Measurements from ENCODE around the gene ACVR1B. TPM values are rescaled to one million over a fixed set of nuclear protein-coding genes. Genes with fewer than 3 reads are reported as not detected.

ACVR1B gene
- total and polyA plus RNA-seq, 2 of the 8 experiments (the other 6 are each of a cell fraction or from before 2014, with no cell fraction given) = 16.0 to 19.2 TPM

GRCh38 chr12:51910691-51911090, 40.8 kb upstream of the ACVR1B start:
- no peak overlapping the region for H3K9ac ChIP-seq (replicated peaks in 1 of 4; ENCODE audit: extremely low read depth in 1 of 4, low read depth in 3 of 4, low read length in 3 of 4)

More at GRCh38 chr12:51910691-51911090, 40.8 kb upstream of the ACVR1B start:
- Histone ChIP-seq H3K36me3 (ENCODE audit: control insufficient read depth in 2 of 4, insufficient read depth in 4 of 4, low read length in 3 of 4) (peaks cover 0 to 3% (median 0%) of the 10 kb centered on the region in 4 experiments; a peak in 1 of 8 replicates), H3K4me3 (ENCODE audit: extremely low read depth in 1 of 4, insufficient read depth in 2 of 4, low read depth in 3 of 4, low read length in 4 of 4) (no peak overlapping the region), H3K4me1 (replicated peaks in 1 of 4; ENCODE audit: control insufficient read depth in 3 of 4, insufficient read depth in 4 of 4, low read length in 3 of 4) (peaks cover 0 to 7% (median 1%) of the 10 kb centered on the region in 4 experiments; a peak in 4 of 7 replicates), H3K14ac (ENCODE audit: insufficient read length) (no peak overlapping the region), H3K79me2 (ENCODE audit: control insufficient read depth in 1 of 2, insufficient read depth in 2 of 2, low read length in 2 of 2) (no peaks in the 10 kb centered on the region), H3K79me1 (ENCODE audit: low read depth, low read length) (no peaks in the 10 kb centered on the region), H2BK20ac (ENCODE audit: low read length) (no peak overlapping the region), H3K56ac (replicated peaks; ENCODE audit: insufficient read length, low read depth, low read length) (no peak overlapping the region), H3K27ac (ENCODE audit: low read depth, low read length) (no peak overlapping the region), H4K20me1 (replicated peaks in 1 of 2; ENCODE audit: control insufficient read depth in 1 of 2, insufficient read depth in 2 of 2, low read length in 2 of 2) (no peaks in the 10 kb centered on the region), H4K8ac (ENCODE audit: extremely low read depth, insufficient read depth, low read length) (no peak overlapping the region), H3K23ac (ENCODE audit: insufficient read length) (no peak overlapping the region), H3K9me3 (ENCODE audit: insufficient read depth in 2 of 2, low read depth in 1 of 2, low read length in 1 of 2) (no peaks in the 10 kb centered on the region), H2BK12ac (ENCODE audit: low read depth, low read length) (0 out of 2 replicates have a peak overlapping the region, but pooled peaks have one; percentile 39), H4K5ac (ENCODE audit: insufficient read length, low read depth, low read length) (no peak overlapping the region), H3K4ac (replicated peaks; ENCODE audit: insufficient read length, low read depth, low read length) (no peak overlapping the region), H3K4me2 (ENCODE audit: insufficient read depth in 1 of 2, low read depth in 2 of 2, low read length in 2 of 2) (no peak overlapping the region), H2BK5ac (ENCODE audit: low read depth, low read length) (no peak overlapping the region), H2AFZ (ENCODE audit: low read length) (no peak overlapping the region), H2BK15ac (ENCODE audit: low read length) (no peak overlapping the region), H3K27me3 (replicated peaks in 1 of 4; ENCODE audit: control insufficient read depth in 3 of 4, extremely low read depth in 1 of 4, insufficient read depth in 3 of 4, low read length in 3 of 4) (peaks cover 4 to 28% (median 20%) of the 10 kb centered on the region in 4 experiments), H2BK120ac (replicated peaks; ENCODE audit: low read depth, low read length) (no peak overlapping the region), H2AK5ac (ENCODE audit: low read depth, low read length) (no peak overlapping the region), H3K23me2 (ENCODE audit: low read depth, low read length) (peaks cover 6% of the 10 kb centered on the region), H4K91ac (replicated peaks; ENCODE audit: insufficient read length, low read length) (no peak overlapping the region), H3K18ac (ENCODE audit: extremely low read depth, low read length) (no peak overlapping the region)
- WGBS, 2 experiments (ENCODE audit: extremely low coverage in 1 of 2, insufficient coverage in 1 of 2, insufficient read length in 1 of 2, insufficient replicate concordance in 2 of 2, low coverage in 1 of 2, low lambda C conversion rate in 2 of 2, missing lambda C conversion rate in 1 of 2) = 84% methylated on average over 3 of the region's 3 CpGs; no CpG with 5 or more reads in 1 of the 2 experiments
- DNase-seq (ENCODE audit: low read depth in 1 of 2, low spot score in 2 of 2) (no peak), FAIRE-seq (no peak)
- TF ChIP-seq TCF12 (IDR thresholded peaks at IDR 0.05; ENCODE audit: low read depth, low read length) = no peak
- no peak for TF ChIP-seq CHD2 (IDR thresholded peaks at IDR 0.05; ENCODE audit: low read length)
- no peak for TF ChIP-seq BRCA1 (IDR thresholded peaks at IDR 0.05; ENCODE audit: low read depth, low read length)
- no peak for TF ChIP-seq GABPA (IDR thresholded peaks at IDR 0.05; ENCODE audit: borderline replicate concordance, insufficient read depth, low read length)
- no peak for TF ChIP-seq TAF1 (IDR thresholded peaks at IDR 0.05; ENCODE audit: low read depth, low read length)
- no peak for TF ChIP-seq POU5F1 (IDR thresholded peaks at IDR 0.05; ENCODE audit: low read depth, low read length)
- no peak for TF ChIP-seq SP2 (IDR thresholded peaks at IDR 0.05; ENCODE audit: low read length)
- TF ChIP-seq KDM4A (IDR thresholded peaks at IDR 0.05; ENCODE audit: low read depth, low read length, severe bottlenecking) = no peak
- no peak for TF ChIP-seq TBP (IDR thresholded peaks at IDR 0.05; ENCODE audit: low read depth, low read length)
- no peak for TF ChIP-seq RAD21 (IDR thresholded peaks at IDR 0.05 in 1 of 2, conservative IDR thresholded peaks at IDR 0.05 in 1 of 2; ENCODE audit: low read depth in 2 of 2, low read length in 2 of 2)
- no peak for TF ChIP-seq PHF8 (conservative IDR thresholded peaks at IDR 0.05; ENCODE audit: low read depth, low read length)
- ChIA-PET CTCF (ENCODE audit: partially characterized antibody) (interaction anchor here (1.2 to 12.7 kb wide), 5 partner anchors 10 to 61 kb away, joined by 3 to 234 read pairs (median 39); no protein-coding TSS in a partner anchor), POLR2A (ENCODE audit: partially characterized antibody) (interaction anchor here (0.6 kb wide), 1 partner anchor 25 kb away, joined by 4 read pairs; no protein-coding TSS in a partner anchor)
